ENCODE measurements around the gene UPK3A.

The UPK3A gene

GRCh38 chr22:45329530-45329936, 44.8 kb downstream of the UPK3A start:
- DNase-seq (ENCODE audit: low read depth in 2 of 2) = no peak

- no peak for DNase-seq (ENCODE audit: low read depth in 2 of 2)
Observed at GRCh38 chr22:45330548-45330947, 45.8 kb downstream of the UPK3A start.

- no peak for DNase-seq (ENCODE audit: low read depth in 2 of 2)
Observed at GRCh38 chr22:45331486-45331885, 46.7 kb downstream of the UPK3A start.

DNA sequence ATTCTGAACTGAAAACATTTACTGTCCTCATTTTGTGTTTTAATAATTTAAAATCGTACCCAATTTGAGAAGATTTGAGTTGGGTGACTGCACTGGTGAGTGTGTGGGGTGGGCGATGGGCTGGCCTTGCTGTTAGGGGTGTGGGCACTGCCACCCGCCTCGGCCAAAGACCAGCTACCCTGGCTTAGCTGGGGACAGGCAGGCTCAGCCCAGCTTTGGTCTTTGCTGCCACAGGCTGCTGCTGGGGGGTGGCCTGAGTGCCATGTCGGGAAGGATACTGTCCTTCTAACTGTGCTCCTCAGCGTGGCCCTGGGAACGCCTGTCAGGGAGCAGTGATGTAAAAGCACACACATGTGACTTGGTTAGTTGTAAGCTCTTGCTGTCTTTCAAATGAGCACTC, 47.3 kb downstream of the UPK3A start:
- DNase-seq (ENCODE audit: low read depth in 2 of 2) = no peak

DNA sequence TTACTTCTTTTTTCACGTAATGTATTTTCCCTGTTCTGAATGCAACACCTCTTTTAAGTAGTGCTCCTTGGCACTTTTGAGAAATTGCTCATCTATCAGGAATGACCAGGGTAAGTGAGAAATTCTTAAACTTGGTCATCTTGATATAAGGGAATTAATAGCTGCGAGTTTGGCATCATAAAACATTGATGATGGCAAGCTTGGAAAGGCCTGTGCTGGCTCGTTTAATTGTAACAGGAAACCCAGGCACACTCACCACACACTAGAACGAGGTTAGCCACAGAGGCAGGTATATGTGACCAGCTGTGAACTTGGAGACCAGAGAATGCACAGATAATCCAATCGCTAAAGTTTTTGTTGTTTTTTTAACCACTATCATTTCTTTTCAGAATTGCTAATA, 49.3 kb downstream of the UPK3A start:
- DNase-seq (ENCODE audit: low read depth in 2 of 2) = no peak

DNA sequence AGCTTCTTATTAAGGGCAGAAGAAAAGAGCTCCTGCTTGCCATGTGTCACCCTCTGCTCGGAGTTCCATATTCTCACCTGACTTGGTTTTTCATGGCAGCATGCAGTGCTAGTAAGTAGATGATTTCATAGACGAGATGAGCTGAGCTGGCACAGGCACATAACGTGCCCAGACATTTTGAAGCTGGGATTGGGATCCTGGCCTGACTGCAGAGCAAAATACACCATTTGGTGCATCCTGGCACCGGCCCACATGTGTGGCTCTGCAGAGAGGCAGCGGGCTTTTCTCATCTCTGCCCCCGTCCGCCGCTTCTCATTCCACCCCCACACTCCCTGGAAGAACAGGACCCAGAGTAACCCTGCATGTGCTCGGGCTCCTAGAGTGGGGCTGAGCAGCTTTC, 49.8 kb downstream of the UPK3A start:
- DNase-seq (ENCODE audit: low read depth in 2 of 2) = no peak

- DNase-seq (ENCODE audit: low read depth in 2 of 2) = no peak
Observed at GRCh38 chr22:45335021-45335818, 50.5 kb downstream of the UPK3A start.

DNA sequence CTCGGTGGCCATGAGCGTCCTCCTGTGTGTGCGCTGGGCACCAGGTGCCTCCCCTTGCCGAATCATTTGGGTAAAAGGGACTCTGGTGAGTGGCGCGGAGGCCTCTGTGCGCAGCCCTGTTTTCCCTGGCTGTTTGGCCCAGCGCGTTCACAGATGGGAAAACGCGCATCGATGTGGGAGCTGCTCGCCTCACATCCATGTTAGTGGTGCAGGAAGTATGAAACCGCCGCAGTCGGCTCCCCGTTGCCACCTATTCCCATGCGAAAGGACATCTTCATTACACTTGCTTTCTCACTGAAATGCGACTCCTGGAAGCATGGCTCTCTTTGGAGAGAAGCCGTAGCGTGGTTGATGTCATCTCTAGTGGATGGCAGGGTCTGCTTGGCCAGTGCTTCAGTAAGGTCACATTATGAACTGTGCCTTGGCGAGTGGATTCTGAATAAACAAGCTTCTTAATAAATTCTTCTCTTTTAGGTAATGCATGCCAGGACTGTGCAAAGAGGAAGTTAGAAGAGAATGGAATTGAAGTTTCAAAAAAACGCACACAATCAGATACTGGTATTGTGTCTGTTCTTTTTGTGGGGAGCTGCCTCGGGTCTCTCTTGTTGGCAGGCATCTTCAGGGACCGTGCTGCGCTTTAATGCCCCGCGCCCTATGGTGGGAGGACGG, 51.2 kb downstream of the UPK3A start:
- no peak for DNase-seq (ENCODE audit: low read depth in 2 of 2)

DNA sequence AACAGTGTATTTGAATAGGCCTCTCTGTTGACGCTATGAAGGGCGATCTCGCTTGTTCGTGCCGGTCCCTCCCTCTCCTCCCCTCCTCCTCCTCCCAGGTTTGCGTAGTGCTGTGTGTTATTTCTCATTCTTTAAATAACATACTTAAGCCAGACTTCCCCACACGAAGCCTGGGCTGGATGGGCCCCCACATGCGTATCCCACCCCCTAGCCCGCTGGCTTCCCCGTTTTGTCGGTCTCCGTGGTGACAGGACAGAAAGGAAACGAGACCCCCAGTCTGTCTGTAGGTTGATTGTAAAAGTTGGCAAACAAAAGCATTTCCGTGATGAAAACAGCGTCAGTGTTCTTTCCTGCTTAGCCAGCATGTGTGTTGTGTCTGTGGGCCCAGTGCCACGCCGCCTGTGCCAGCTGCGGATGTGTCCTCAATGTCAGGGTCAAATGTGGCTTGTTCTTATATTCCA, 52.3 kb downstream of the UPK3A start:
- DNase-seq (ENCODE audit: low read depth in 2 of 2) = no peak

GRCh38 chr22:45337536-45337935, 52.8 kb downstream of the UPK3A start:
- DNase-seq (ENCODE audit: low read depth in 2 of 2) = no peak

DNA sequence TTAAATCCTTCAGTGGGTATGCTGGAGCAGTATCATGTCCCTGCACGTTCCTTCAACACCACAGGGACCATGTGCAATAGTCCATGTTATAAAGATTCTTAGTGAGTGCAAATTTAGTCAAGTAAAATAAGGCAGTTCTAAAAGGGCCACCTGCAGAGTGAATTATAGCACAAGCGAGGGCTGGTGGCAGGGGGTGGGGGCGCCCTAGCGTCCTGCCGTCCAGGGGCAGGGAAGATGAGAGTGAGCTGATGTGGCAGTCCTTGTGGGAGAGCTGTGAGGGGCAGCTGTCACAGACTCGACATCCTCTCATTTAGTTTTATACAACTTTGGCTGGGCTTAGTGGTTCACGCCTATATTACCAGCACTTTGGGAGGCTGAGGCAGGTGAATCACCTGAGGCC, 54.0 kb downstream of the UPK3A start:
- no peak for DNase-seq (ENCODE audit: low read depth in 2 of 2)

GRCh38 chr22:45340323-45340722, 55.6 kb downstream of the UPK3A start:
- no peak for DNase-seq (ENCODE audit: low read depth in 2 of 2)

- no peak for DNase-seq (ENCODE audit: low read depth in 2 of 2)
Observed at GRCh38 chr22:45341498-45341897, 56.7 kb downstream of the UPK3A start.

DNA sequence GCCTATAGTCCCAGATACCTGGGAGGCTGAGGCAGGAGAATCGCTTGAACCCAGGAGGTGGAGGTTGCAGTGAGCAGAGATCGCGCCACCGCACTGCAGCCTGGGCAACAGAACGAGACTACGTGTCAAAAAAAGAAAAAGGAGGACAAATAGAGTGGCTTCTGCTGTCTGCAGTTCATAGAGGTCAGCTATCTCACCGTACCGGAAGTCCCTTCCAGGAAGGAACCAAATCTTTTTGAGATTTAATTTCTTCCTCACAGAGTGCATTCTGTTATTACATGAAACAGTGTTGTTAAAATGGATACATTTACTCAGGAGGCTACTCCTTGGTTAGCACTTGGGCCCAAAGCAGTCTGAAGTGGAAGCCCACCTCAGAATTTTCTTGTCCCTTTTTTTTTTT, 58.4 kb downstream of the UPK3A start:
- no peak for DNase-seq (ENCODE audit: low read depth in 2 of 2)

DNA sequence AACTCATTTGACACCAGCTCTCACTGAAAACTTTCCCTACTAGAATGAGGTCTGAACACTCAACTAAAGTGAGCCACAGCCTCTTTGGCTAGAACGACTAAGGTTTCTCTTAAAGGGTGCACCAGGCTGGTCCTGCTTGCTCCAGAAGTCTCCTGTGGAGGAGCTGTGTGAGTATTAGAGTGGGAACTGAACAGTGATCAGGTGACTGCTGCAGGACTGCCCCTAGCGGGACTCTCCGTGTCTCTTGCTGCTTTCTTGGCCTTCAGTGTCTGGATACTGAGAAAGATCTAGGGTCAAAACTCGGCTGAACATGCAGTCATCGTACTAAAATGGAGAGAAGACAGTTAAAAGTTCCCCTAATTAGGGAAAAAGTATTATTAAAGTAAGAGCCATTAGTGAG, 59.6 kb downstream of the UPK3A start:
- DNase-seq (ENCODE audit: low read depth in 2 of 2) = no peak

Data from stimulated activated CD8-positive, alpha-beta memory T cell treated with anti-CD3 and anti-CD28 coated beads, Interleukin-15, amount 100 ng/mL, for 4 hours (primary cell).